H9 (cell line): ENCODE results near the gene PLEKHG2. TPM values are rescaled to one million over a fixed set of nuclear protein-coding genes. Genes with fewer than 3 reads are reported as not detected.

Source experiments
- DNase-seq: peaks from one replicate; pipeline ENCODE4 v3.0.0-alpha.2; 2017
- H2AFZ ChIP-seq: one replicate; pipeline ENCODE4 v1.6.1; 2013; ENCODE audit warnings: mild to moderate bottlenecking, low read length, control low read depth, moderate library complexity
- H2AK5ac ChIP-seq: 2 replicates; pipeline ENCODE4 v1.6.1; 2013; ENCODE audit warnings: low read length, control low read depth, mixed read lengths; ENCODE audit not compliant: insufficient read length
- H2BK120ac ChIP-seq: one replicate; pipeline ENCODE4 v1.6.1; 2013; ENCODE audit warnings: low read depth, mild to moderate bottlenecking, low read length, control low read depth, inconsistent platforms; ENCODE audit not compliant: poor library complexity, severe bottlenecking
- H2BK12ac ChIP-seq: 2 replicates; pipeline ENCODE4 v1.6.1; 2013; ENCODE audit warnings: low read length, control low read depth, mixed read lengths, low read depth; ENCODE audit not compliant: insufficient read length
- H2BK15ac ChIP-seq: 2 replicates; pipeline ENCODE4 v1.6.1; 2013; ENCODE audit warnings: low read depth, low read length, control low read depth
- H2BK20ac ChIP-seq: one replicate; pipeline ENCODE4 v1.6.1; 2013; ENCODE audit warnings: low read depth, mild to moderate bottlenecking, low read length, control low read depth, inconsistent platforms; ENCODE audit not compliant: poor library complexity, severe bottlenecking
- H2BK5ac ChIP-seq: 2 replicates; pipeline ENCODE4 v1.6.1; 2013; ENCODE audit warnings: low read length, control low read depth, mixed read lengths; ENCODE audit not compliant: insufficient read length
- H3K14ac ChIP-seq: 2 replicates; pipeline ENCODE4 v1.6.1; 2013; ENCODE audit warnings: low read length, control low read depth; ENCODE audit not compliant: insufficient read depth
- H3K18ac ChIP-seq: 2 replicates; pipeline ENCODE4 v1.6.1; 2013; ENCODE audit warnings: low read depth, mild to moderate bottlenecking, mixed read lengths, low read length, control low read depth; ENCODE audit not compliant: insufficient read length
- H3K23ac ChIP-seq: 2 replicates; pipeline ENCODE4 v1.6.1; 2013; ENCODE audit warnings: low read length, control low read depth, mixed read lengths, low read depth; ENCODE audit not compliant: insufficient read length
- H3K23me2 ChIP-seq: 2 replicates; pipeline ENCODE4 v1.6.1; 2013; ENCODE audit warnings: low read depth, mild to moderate bottlenecking, mixed read lengths, low read length, control low read depth; ENCODE audit not compliant: insufficient read length, poor library complexity, severe bottlenecking
- H3K27ac ChIP-seq: 2 replicates; pipeline ENCODE4 v1.5.1; 2013; ENCODE audit warnings: low read length, control low read depth, mixed read lengths, low read depth; ENCODE audit not compliant: insufficient read length
- H3K27me3 ChIP-seq: 2 replicates; pipeline ENCODE4 v1.6.1; 2013; ENCODE audit warnings: low read length, control low read depth, inconsistent platforms; ENCODE audit not compliant: insufficient read depth
- H3K4ac ChIP-seq: 2 replicates; pipeline ENCODE4 v1.6.1; 2013; ENCODE audit warnings: low read depth, mild to moderate bottlenecking, control low read depth, inconsistent platforms, low read length, moderate library complexity
- H3K4me1 ChIP-seq: 2 replicates; pipeline ENCODE4 v1.6.1; 2013; ENCODE audit warnings: low read length, control low read depth, inconsistent platforms; ENCODE audit not compliant: insufficient read depth
- H3K4me2 ChIP-seq: 2 replicates; pipeline ENCODE4 v1.6.1; 2013; ENCODE audit warnings: low read length, control low read depth, mixed read lengths; ENCODE audit not compliant: insufficient read length, insufficient read depth
- H3K56ac ChIP-seq: 2 replicates; pipeline ENCODE4 v1.6.1; 2013; ENCODE audit warnings: low read depth, mild to moderate bottlenecking, mixed read lengths, low read length, control low read depth; ENCODE audit not compliant: insufficient read length
- H3K79me1 ChIP-seq: 2 replicates; pipeline ENCODE4 v1.6.1; 2013; ENCODE audit warnings: low read depth, mild to moderate bottlenecking, moderate library complexity, low read length, control low read depth, inconsistent platforms; ENCODE audit not compliant: insufficient read depth, poor library complexity, severe bottlenecking
- H3K79me2 ChIP-seq: 2 replicates; pipeline ENCODE4 v1.6.1; 2013; ENCODE audit warnings: low read length, control low read depth, inconsistent platforms; ENCODE audit not compliant: insufficient read depth
- H3K9ac ChIP-seq: 2 replicates; pipeline ENCODE4 v1.6.1; 2013; ENCODE audit warnings: low read length, control low read depth, mixed read lengths; ENCODE audit not compliant: insufficient read length; ENCODE audit errors: extremely low read depth
- H3K9me3 ChIP-seq: one replicate; pipeline ENCODE4 v1.6.1; 2013; ENCODE audit warnings: low read depth, low read length, inconsistent platforms; ENCODE audit not compliant: control insufficient read depth
- H3T11ph ChIP-seq: one replicate; pipeline ENCODE4 v1.6.1; 2013; ENCODE audit warnings: mild to moderate bottlenecking, low read length, control low read depth, inconsistent platforms
- H4K20me1 ChIP-seq: one replicate; pipeline ENCODE4 v1.6.1; 2013; ENCODE audit not compliant: control insufficient read depth, insufficient read length, insufficient read depth
- H4K5ac ChIP-seq: 2 replicates; pipeline ENCODE4 v1.6.1; 2013; ENCODE audit warnings: low read depth, mild to moderate bottlenecking, mixed read lengths, low read length, control low read depth; ENCODE audit not compliant: insufficient read length
- H4K8ac ChIP-seq: replicated peaks from 2 replicates; pipeline ENCODE4 v1.6.1; 2013; ENCODE audit warnings: low read length, control low read depth, mixed read lengths, low read depth; ENCODE audit not compliant: insufficient read length
- H4K91ac ChIP-seq: 2 replicates; pipeline ENCODE4 v1.6.1; 2013; ENCODE audit warnings: low read depth, mild to moderate bottlenecking, moderate library complexity, mixed read lengths, low read length, control low read depth; ENCODE audit not compliant: insufficient read length
- H3K27ac Mint-ChIP-seq, 3 experiments: 2 replicates in 2 of 3; 3 replicates in 1 of 3; pipeline ENCODE4 v1.8.0; 2020 to 2021; ENCODE audit warnings: mixed read lengths in 3 of 3, mild to moderate bottlenecking in 1 of 3, moderate library complexity in 1 of 3
- H3K27me3 Mint-ChIP-seq: 2 replicates; pipeline ENCODE4 v1.8.0; 2021; ENCODE audit warnings: low read depth, mild to moderate bottlenecking, moderate library complexity, mixed read lengths
- H3K36me3 Mint-ChIP-seq, 3 experiments: 2 replicates in 2 of 3; 3 replicates in 1 of 3; pipeline ENCODE4 v1.8.0; 2020 to 2021; ENCODE audit warnings: low read depth in 3 of 3, mixed read lengths in 3 of 3; ENCODE audit not compliant: insufficient read depth in 1 of 3
- H3K4me1 Mint-ChIP-seq, 2 experiments: 2 replicates each; pipeline ENCODE4 v1.8.0; 2020; ENCODE audit warnings: mixed read lengths in 2 of 2
- H3K4me3 Mint-ChIP-seq, 2 experiments: 2 replicates in 1 of 2; 3 replicates in 1 of 2; pipeline ENCODE4 v1.8.0; 2020 to 2021; ENCODE audit warnings: mild to moderate bottlenecking in 2 of 2, mixed read lengths in 2 of 2, moderate library complexity in 1 of 2
- H3K9me3 Mint-ChIP-seq, 2 experiments: 2 replicates in 1 of 2; 3 replicates in 1 of 2; pipeline ENCODE4 v1.8.0; 2020; ENCODE audit warnings: mild to moderate bottlenecking in 2 of 2, mixed read lengths in 2 of 2, moderate library complexity in 1 of 2
- WGBS: extraction: QIAGEN DNeasy Blood & Tissue Kit; methylation state at CpG from one replicate; pipeline ENCODE4 v1.1.7; 2013; ENCODE audit warnings: missing lambda C conversion rate, low lambda C conversion rate, mixed read lengths; ENCODE audit not compliant: insufficient read length; ENCODE audit errors: extremely low coverage; 5-methylcytosine and 5-hydroxymethylcytosine counted together
- total RNA-seq: library from RNA; stranded (reverse); gene quantifications from 2 replicates; pipeline ENCODE4 v1.2.1, GENCODE V29; 2021
- TF ChIP-seq, protein P1 (sequence below): fragments of 200-600 bp; sonication (generic); conservative IDR thresholded peaks from 3 replicates; pipeline ENCODE4 v1.8.0; 2021; ENCODE audit warnings: antibody characterized with exemption, mild to moderate bottlenecking

Gene PLEKHG2
- total RNA-seq, 1 experiment from 2014 or later: 167 TPM

DNA sequence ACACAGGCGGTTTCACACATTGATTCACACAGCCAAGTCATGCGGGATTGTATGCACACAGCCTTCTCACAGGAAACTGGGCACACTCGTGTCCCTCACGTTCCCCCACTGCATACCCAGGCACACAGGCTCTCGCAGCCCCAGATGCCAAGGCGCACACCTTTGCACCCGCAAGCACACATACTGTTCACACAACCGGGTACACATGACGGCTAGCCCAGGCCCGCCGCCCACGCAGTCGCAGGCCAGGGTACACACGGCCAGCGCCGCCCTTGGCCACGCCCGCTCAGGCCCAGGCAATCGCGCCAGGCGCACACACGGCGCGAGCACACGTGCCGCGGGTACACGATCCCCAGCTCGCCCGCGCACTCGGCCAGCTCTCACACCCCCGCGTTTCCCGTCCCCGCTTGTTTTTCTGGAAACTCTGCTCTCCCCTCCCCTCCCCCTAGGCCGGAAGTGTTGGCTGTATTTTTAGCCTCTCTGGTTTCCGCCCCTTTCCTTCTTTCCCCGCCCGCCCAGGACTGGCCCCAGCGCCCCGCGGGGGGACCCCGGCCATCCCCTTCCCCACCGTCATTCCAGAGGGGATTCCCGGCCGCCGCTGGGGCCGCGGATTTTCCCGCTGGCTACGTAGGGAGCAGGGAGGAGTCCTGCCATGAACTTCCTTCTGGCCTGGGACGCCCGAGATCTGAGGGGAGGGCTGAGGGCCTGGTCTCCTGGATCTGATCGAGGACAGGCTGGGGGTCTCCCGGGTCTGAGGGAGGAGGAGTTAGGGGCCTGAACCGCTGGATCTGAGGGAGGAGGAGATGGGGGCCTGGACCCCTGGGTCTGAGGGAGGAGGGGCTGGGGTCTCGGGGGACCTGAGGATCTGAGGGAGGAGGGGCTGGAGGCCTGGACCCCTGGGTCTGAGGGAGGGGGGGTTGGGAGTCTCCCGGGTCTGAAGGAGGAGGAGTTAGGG is 9.8 kb upstream of the PLEKHG2 start:
- peak overlapping the region; percentile 80 for H3K9ac ChIP-seq
- peaks cover 21% of the 10 kb centered on the region for H3K23me2 ChIP-seq
- H2BK5ac ChIP-seq: no peak overlapping the region
- Mint-ChIP-seq H3K27ac (peak overlapping the region; percentile 99 to 100 (median 100)), H3K4me3 (peak overlapping the region; percentile 87 to 95), H3K4me1 (peaks cover 29 to 44% of the 10 kb centered on the region in 2 experiments), H3K36me3 (peaks cover 0 to 10% (median 6%) of the 10 kb centered on the region in 3 experiments; a peak in 6 of 7 replicates), H3K27me3 (no peaks in the 10 kb centered on the region; the same call in 1 of the 2 replicates), H3K9me3 (no peaks in the 10 kb centered on the region; a peak in 1 of 5 replicates)
- H3K27ac ChIP-seq: peak overlapping the region; percentile 42
- peak overlapping the region; percentile 94 for H3K14ac ChIP-seq
- H4K91ac ChIP-seq: peak overlapping the region; percentile 25
- H2AK5ac ChIP-seq: no peak overlapping the region
- no peaks in the 10 kb centered on the region for H3K27me3 ChIP-seq
- peaks cover 1% of the 10 kb centered on the region; the same call in 1 of the 2 replicates for H3K79me2 ChIP-seq
- TF ChIP-seq, protein P1, sequence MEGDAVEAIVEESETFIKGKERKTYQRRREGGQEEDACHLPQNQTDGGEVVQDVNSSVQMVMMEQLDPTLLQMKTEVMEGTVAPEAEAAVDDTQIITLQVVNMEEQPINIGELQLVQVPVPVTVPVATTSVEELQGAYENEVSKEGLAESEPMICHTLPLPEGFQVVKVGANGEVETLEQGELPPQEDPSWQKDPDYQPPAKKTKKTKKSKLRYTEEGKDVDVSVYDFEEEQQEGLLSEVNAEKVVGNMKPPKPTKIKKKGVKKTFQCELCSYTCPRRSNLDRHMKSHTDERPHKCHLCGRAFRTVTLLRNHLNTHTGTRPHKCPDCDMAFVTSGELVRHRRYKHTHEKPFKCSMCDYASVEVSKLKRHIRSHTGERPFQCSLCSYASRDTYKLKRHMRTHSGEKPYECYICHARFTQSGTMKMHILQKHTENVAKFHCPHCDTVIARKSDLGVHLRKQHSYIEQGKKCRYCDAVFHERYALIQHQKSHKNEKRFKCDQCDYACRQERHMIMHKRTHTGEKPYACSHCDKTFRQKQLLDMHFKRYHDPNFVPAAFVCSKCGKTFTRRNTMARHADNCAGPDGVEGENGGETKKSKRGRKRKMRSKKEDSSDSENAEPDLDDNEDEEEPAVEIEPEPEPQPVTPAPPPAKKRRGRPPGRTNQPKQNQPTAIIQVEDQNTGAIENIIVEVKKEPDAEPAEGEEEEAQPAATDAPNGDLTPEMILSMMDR: no peak
- no peak overlapping the region for H2AFZ ChIP-seq
- no peaks in the 10 kb centered on the region for H3K79me1 ChIP-seq
- H3T11ph ChIP-seq: no peak overlapping the region
- no peaks in the 10 kb centered on the region for H4K20me1 ChIP-seq
- peaks cover 6% of the 10 kb centered on the region; the same call in 1 of the 2 replicates for H3K4me1 ChIP-seq
- no peak overlapping the region for H2BK20ac ChIP-seq
- WGBS: no CpG with 5 or more reads among the region's 59 CpGs
- no peak overlapping the region for H4K8ac ChIP-seq
- no peak overlapping the region for H3K56ac ChIP-seq
- no peaks in the 10 kb centered on the region for H3K9me3 ChIP-seq
- peak overlapping the region; percentile 60 for H3K4me2 ChIP-seq
- H2BK12ac ChIP-seq: peak overlapping the region; percentile 18
- peak overlapping the region; percentile 97 for H2BK120ac ChIP-seq
- peak overlapping the region; percentile 1 for H3K23ac ChIP-seq
- peak; percentile 91 for DNase-seq
- no peak overlapping the region; the same call in 1 of the 2 replicates for H3K4ac ChIP-seq
- H4K5ac ChIP-seq: peak overlapping the region; percentile 43
- H3K18ac ChIP-seq: peak overlapping the region; percentile 74
- H2BK15ac ChIP-seq: peak overlapping the region; percentile 27; the same call in 1 of the 2 replicates
